Kidney epithelial cell (primary cell): ENCODE measurements around the gene GPR155. TPM values are rescaled to one million over a fixed set of nuclear protein-coding genes. Genes with fewer than 3 reads are reported as not detected.

ENCODE experiments used
- DNase-seq: peaks from one replicate; pipeline ENCODE4 v3.0.0-alpha.2; 2010; ENCODE audit warnings: low read depth
- H3K27me3 ChIP-seq: 2 replicates; pipeline ENCODE4 v1.6.0; 2011; ENCODE audit warnings: low read length; ENCODE audit not compliant: control insufficient read depth, insufficient read depth
- H3K36me3 ChIP-seq: 2 replicates; pipeline ENCODE4 v1.5.1; 2011; ENCODE audit warnings: low read length; ENCODE audit not compliant: control insufficient read depth, insufficient read depth
- H3K4me3 ChIP-seq: 2 replicates; pipeline ENCODE4 v1.5.1; 2011; ENCODE audit warnings: low read depth, mild to moderate bottlenecking, control low read depth, low read length
- total RNA-seq: library from RNA; depleted of rRNA; stranded (reverse); fragments of >200 nt; gene quantifications from 2 replicates; pipeline ENCODE4 v1.2.3, GENCODE V29; 2015
- TF ChIP-seq, protein P1 (sequence below): IDR thresholded peaks from 2 replicates; pipeline ENCODE4 v1.5.1; 2011; ENCODE audit warnings: mild to moderate bottlenecking, moderate library complexity, low read length, control low read depth, inconsistent platforms; ENCODE audit not compliant: insufficient read depth, poor library complexity, severe bottlenecking

GPR155 gene, protein sequence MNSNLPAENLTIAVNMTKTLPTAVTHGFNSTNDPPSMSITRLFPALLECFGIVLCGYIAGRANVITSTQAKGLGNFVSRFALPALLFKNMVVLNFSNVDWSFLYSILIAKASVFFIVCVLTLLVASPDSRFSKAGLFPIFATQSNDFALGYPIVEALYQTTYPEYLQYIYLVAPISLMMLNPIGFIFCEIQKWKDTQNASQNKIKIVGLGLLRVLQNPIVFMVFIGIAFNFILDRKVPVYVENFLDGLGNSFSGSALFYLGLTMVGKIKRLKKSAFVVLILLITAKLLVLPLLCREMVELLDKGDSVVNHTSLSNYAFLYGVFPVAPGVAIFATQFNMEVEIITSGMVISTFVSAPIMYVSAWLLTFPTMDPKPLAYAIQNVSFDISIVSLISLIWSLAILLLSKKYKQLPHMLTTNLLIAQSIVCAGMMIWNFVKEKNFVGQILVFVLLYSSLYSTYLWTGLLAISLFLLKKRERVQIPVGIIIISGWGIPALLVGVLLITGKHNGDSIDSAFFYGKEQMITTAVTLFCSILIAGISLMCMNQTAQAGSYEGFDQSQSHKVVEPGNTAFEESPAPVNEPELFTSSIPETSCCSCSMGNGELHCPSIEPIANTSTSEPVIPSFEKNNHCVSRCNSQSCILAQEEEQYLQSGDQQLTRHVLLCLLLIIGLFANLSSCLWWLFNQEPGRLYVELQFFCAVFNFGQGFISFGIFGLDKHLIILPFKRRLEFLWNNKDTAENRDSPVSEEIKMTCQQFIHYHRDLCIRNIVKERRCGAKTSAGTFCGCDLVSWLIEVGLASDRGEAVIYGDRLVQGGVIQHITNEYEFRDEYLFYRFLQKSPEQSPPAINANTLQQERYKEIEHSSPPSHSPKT
- 1.0 and 1.7 TPM in 2 replicates for total RNA-seq

DNA sequence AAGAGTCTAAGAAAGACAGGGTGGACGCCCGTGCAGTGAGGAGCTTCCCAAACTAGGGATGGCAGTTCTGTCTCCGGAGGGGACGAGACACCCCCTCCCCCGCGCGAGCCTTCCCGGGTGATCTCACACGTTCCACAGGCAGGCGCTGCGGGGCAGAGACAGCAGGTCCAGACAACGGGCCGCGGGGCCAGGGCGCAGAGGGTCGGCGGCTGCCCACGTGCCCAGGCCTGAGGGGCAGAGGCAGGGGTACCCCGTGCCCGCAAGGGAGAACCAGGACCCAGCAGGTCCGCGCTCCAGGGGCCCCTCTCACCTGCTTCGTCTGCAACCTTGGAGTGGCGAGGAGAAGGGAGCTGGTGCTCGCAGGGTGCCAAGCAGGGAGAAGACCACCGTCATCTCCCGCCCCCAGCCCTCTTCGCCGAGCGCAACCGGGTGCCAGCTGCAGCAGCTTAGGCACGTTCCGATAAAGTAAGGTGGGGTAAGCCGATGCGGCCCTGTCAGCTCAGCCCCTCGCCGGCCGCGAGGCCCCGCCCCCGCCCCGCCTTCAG lies at the start of gene GPR155:
Gene GPR155 (minus strand): TSS at position 467 of the 545 bp plus-strand sequence. CDS start 5,073 bp downstream, outside the sequence.
- Histone ChIP-seq H3K4me3 (peak within 1 kb of the TSS; percentile 75), H3K36me3 (no peaks in the 10 kb centered on the region), H3K27me3 (no peaks in the 10 kb centered on the region)
- TF ChIP-seq, protein P1, sequence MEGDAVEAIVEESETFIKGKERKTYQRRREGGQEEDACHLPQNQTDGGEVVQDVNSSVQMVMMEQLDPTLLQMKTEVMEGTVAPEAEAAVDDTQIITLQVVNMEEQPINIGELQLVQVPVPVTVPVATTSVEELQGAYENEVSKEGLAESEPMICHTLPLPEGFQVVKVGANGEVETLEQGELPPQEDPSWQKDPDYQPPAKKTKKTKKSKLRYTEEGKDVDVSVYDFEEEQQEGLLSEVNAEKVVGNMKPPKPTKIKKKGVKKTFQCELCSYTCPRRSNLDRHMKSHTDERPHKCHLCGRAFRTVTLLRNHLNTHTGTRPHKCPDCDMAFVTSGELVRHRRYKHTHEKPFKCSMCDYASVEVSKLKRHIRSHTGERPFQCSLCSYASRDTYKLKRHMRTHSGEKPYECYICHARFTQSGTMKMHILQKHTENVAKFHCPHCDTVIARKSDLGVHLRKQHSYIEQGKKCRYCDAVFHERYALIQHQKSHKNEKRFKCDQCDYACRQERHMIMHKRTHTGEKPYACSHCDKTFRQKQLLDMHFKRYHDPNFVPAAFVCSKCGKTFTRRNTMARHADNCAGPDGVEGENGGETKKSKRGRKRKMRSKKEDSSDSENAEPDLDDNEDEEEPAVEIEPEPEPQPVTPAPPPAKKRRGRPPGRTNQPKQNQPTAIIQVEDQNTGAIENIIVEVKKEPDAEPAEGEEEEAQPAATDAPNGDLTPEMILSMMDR = peak; percentile 3
- no peak for DNase-seq

DNA sequence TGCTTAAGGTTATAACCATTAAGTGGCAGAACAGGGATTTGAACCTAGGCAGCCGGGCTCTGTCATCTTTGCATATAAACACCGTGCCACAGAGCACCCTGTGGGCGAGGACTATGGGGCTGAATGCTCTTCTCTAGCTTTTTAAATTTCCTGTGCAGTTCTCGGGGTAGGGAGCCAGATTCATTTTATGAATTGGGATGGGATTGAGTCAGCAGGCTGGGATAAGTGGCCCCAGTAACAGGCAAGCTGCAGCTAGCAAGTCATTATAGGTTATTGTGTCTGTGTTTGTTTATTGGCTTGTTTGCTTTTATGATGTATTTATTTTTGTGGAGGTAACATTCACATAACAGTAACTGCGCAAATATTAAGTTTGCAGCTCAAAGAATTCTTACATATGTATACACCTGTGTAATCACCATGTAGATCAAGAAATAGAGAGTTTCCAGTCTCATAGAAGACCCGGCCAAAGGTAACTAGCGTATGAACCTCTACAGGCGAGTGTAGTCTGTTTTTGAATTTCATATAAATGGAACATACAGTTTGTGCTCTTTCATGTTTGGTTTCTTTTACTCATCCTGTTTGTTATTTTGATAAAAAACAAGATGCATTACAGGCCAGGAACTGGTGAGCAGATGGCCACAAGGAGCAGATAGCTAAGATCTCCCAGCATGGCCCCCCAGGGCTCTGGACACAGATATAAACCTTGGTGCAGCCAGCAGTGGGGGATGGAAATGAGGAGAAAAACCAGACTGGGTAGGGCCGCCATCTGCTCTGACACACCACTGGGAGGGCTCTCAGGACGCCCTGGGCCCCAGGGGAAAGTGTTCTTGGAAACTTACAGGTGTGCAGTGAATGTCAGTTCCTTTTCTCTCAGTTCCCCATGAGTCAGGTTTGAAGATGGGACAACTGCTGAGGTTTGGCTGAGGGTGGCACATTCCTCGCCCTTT lies 49.2 kb upstream of the GPR155 start:
- no peaks in the 10 kb centered on the region for H3K36me3 ChIP-seq
- H3K27me3 ChIP-seq = no peaks in the 10 kb centered on the region
- H3K4me3 ChIP-seq = no peak overlapping the region
- no peak for DNase-seq
- TF ChIP-seq, protein P1 = no peak

DNA sequence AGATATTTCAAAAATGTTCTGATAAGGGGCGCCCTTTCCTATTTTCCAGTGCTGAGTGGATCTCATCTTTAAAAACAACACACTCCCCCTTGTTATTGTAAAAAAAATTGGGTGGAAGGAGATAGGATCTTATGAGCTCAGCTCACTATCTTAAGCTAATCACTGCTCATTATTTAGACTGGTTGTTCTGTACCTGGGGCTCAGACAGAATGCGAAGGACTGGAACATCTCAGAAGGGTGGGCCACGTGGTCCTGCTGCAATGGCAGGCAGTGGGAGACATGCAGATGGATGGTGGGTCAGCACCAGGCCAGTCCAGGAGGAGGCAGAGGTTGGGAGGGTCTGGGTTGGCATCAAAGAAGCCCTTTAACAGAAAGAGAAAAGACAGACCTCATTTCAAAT lies 48.3 kb upstream of the GPR155 start:
- H3K4me3 ChIP-seq = no peak overlapping the region
- H3K36me3 ChIP-seq = no peaks in the 10 kb centered on the region
- H3K27me3 ChIP-seq = no peaks in the 10 kb centered on the region
- no peak for DNase-seq
- TF ChIP-seq, protein P1 = no peak

DNA sequence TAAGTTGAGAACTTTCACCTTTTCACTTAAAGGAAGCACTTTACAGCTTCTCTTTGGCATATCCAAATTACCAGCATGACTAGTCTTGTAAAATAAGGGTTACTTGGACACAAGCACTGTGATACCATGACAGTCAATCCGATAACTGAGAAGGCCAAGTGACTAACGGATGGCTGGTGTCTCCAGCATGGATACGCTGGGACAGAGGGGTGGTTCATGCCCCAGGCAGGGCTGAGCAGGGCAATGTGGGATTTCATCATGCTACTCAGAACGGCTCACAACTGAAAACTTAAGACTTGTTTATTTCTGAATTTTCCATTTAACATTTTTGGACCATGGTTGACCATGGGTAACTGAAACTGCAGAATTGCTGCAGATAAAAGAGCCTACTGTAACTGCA lies 43.1 kb upstream of the GPR155 start:
- no peak overlapping the region for H3K4me3 ChIP-seq
- H3K36me3 ChIP-seq = no peaks in the 10 kb centered on the region
- no peaks in the 10 kb centered on the region for H3K27me3 ChIP-seq
- no peak for DNase-seq
- TF ChIP-seq, protein P1 = no peak

DNA sequence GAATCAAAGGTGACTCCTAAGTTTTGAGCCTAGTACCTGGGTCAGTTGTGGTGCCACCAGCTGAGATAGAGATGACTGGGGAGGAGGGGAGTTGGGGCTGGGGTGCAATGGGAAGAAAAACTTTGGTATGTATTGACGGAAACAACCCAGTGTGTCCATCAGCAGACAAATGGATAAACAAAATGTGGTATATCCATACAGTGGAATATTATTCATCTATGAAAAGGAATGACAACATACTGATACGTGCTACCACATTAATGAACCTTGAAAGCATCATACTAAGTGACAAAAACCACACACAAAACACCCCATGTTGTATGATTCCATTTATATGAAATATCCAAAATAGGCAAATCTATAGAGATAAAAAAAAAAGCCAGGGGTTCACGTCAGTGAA lies 41.1 kb upstream of the GPR155 start:
- DNase-seq = no peak
- H3K4me3 ChIP-seq = no peak overlapping the region
- H3K36me3 ChIP-seq = no peaks in the 10 kb centered on the region
- TF ChIP-seq, protein P1 = no peak
- no peaks in the 10 kb centered on the region for H3K27me3 ChIP-seq
